ENCODE data around the gene ZBED1. TPM values are rescaled to one million over a fixed set of nuclear protein-coding genes. Genes with fewer than 3 reads are reported as not detected.
"Not testable (repeated sequence)": the region's sequence is repeated elsewhere in the genome, so short reads cannot be mapped to it uniquely, and the experiment has no call there.

Gene ZBED1
- total RNA-seq, 3 donors from 2014 or later: 37.6 to 38.7 (median 37.6) TPM

GRCh38 chrX:2538031-2538757 is 37.4 kb upstream of the ZBED1 start:
- no peaks in the 10 kb centered on the region for H3K4me1 ChIP-seq
- TF ChIP-seq CTCF (IDR thresholded peaks at IDR 0.05) (no peak), POLR2A (IDR thresholded peaks at IDR 0.05) (no peak), POLR2AphosphoS5 (IDR thresholded peaks at IDR 0.05) (no peak)
- intact Hi-C loops (cut with DNase I; ENCODE audit: low total_unique reads): no loop called here
- DNase-seq (ENCODE audit: low spot score in 2 of 2): peak in 1 of 2 donors; percentile 18
- H3K9me3 ChIP-seq: no peaks in the 10 kb centered on the region
- no peak overlapping the region for H3K27ac ChIP-seq
- H3K4me3 ChIP-seq: no peak overlapping the region
- no peaks in the 10 kb centered on the region for H3K27me3 ChIP-seq
- H3K36me3 ChIP-seq: no peaks in the 10 kb centered on the region

DNA sequence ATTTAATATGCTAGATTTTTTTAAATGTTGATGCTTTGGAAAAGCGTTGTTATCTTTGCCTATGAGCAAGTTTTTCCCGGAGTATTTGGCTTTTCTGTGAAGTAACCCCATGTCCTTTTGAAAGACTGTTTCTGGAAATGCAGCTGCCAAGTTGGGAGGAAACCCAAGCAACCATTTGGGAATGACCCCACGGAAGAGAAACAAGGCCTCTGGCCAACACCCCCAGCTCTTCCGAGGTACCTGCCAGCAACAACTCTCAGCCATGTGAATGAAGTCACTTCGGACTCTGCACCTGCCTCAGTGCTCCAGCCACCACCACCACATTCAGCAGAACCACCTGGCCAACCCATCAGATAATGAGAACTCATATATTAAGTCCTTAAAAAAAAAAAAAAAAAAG is 36.2 kb upstream of the ZBED1 start:
- no peaks in the 10 kb centered on the region for H3K36me3 ChIP-seq
- H3K4me1 ChIP-seq: no peaks in the 10 kb centered on the region
- H3K27ac ChIP-seq: no peak overlapping the region
- DNase-seq (ENCODE audit: low spot score in 2 of 2): no peak
- H3K27me3 ChIP-seq: no peaks in the 10 kb centered on the region
- intact Hi-C loops (cut with DNase I; ENCODE audit: low total_unique reads): no loop called here
- TF ChIP-seq POLR2A (IDR thresholded peaks at IDR 0.05): no peak
- TF ChIP-seq CTCF (IDR thresholded peaks at IDR 0.05): no peak
- no peak for TF ChIP-seq POLR2AphosphoS5 (IDR thresholded peaks at IDR 0.05)
- H3K9me3 ChIP-seq: no peaks in the 10 kb centered on the region
- H3K4me3 ChIP-seq: no peak overlapping the region

DNA sequence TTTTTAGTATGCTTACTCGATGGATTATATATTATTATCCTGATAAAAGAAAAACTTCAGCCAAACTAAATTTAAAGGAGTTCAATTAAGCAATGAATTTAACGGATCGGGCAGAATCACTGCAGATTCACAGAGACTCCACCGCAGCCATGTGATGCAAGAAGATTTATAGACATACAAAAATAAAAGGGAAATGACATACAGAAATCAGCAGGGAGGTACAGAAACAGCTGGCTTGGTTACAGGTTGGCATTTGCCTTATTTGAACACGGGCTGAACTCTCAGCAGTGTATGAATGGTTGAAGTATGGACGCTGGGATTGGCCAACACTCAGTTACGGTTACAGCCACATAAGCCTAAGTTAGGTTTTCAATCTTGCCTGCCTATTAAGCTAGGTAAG is 35.4 kb upstream of the ZBED1 start:
- no peaks in the 10 kb centered on the region for H3K27me3 ChIP-seq
- DNase-seq (ENCODE audit: low spot score in 2 of 2): no peak
- no peaks in the 10 kb centered on the region for H3K4me1 ChIP-seq
- no peaks in the 10 kb centered on the region for H3K36me3 ChIP-seq
- TF ChIP-seq CTCF (IDR thresholded peaks at IDR 0.05) (no peak), POLR2AphosphoS5 (IDR thresholded peaks at IDR 0.05) (no peak), POLR2A (IDR thresholded peaks at IDR 0.05) (no peak)
- no peak overlapping the region for H3K27ac ChIP-seq
- H3K4me3 ChIP-seq: no peak overlapping the region
- intact Hi-C loops (cut with DNase I; ENCODE audit: low total_unique reads): no loop called here
- no peaks in the 10 kb centered on the region for H3K9me3 ChIP-seq

DNA sequence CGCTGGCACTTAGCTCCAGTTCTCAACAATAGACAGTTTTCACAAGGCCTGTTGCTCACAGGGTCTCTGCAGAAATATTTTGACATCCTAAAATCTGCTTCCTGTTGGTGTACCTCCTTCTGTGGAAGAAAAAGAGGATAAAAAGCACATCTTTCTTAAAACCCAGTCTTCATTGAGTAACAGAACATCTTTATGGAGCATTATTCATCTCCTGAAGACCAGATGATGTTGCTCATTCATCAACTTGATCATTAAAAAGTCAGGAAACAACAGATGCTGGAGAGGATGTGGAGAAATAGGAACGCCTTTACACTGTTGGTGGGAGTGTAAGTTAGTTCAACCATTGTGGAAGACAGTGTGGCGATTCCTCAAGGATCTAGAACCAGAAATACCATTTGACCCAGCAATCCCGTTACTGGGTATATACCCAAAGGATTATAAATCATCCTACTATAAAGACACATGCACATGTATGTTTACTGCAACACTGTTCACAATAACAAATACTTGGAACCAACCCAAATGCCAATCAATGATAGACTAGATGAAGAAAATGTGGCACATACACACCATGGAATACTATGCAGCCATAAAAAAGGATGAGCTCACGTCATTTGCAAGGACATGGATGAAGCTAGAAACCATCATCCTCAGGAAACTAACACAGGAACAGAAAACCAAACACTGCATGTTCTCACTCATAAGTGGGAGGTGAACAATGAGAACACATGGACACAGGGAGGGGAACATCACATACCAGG is 33.7 kb upstream of the ZBED1 start:
- H3K4me1 ChIP-seq; H3K9me3 ChIP-seq; H3K36me3 ChIP-seq; DNase-seq (ENCODE audit: low spot score in 2 of 2); intact Hi-C loops (cut with DNase I; ENCODE audit: low total_unique reads); H3K27ac ChIP-seq; H3K4me3 ChIP-seq; H3K27me3 ChIP-seq: not testable (repeated sequence)

DNA sequence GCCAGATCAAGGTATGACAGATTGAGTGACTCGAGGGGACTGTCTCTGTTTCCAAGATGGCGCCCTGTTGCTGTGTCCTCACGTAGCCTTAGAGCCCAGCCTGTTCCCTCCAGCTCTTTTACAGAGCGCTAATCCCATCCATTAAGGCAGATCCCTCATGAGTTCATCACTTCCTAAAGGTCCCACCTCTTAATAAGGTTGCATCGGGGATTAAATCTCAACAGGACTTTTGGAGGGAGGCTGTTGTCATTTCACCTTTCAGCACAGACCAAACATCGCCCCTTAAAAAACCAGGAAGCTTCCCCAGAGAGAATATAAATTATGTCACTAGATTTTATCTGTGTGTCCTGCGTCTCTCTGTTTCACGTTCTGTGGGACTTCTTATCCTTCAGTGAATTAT is 32.6 kb upstream of the ZBED1 start:
- TF ChIP-seq CTCF (IDR thresholded peaks at IDR 0.05): no peak
- TF ChIP-seq POLR2AphosphoS5 (IDR thresholded peaks at IDR 0.05): no peak
- TF ChIP-seq POLR2A (IDR thresholded peaks at IDR 0.05): no peak
- no peaks in the 10 kb centered on the region for H3K4me1 ChIP-seq
- H3K9me3 ChIP-seq: no peaks in the 10 kb centered on the region
- no peak overlapping the region for H3K4me3 ChIP-seq
- H3K27ac ChIP-seq: no peak overlapping the region
- H3K27me3 ChIP-seq: no peaks in the 10 kb centered on the region
- intact Hi-C loops (cut with DNase I; ENCODE audit: low total_unique reads): no loop called here
- no peak for DNase-seq (ENCODE audit: low spot score in 2 of 2)
- no peaks in the 10 kb centered on the region for H3K36me3 ChIP-seq
